ENCODE measurements around the gene LPAR2.

DNA sequence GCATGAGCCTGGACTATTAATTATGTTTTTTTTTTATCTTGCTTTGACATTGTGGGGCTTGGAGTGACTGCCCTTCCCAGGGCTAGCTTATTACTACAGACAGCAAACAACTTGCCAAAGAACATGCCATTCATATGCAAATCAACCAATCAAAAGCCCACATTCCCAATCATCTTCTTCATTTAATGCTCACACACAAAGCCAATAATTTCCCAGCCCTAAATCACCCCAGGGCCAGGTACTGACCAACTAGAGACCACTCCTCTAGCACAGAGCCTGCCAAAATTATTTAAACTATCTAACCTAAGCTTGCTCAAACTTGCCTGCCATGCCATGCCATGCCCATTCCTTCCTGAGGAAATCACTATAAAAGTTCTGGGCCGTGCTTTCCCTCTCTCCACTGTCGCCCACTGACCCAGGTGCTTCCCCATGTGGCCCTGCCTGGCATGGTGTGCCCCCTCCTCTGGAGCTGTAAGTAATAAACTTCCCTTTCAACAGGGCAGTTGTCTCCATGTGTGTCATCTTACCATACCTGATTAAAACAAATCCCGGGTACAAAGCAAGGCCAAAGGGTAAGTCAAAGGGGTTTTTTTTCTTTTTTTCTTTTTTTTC lies 25.2 kb downstream of the LPAR2 start:
- TF ChIP-seq, protein P1, sequence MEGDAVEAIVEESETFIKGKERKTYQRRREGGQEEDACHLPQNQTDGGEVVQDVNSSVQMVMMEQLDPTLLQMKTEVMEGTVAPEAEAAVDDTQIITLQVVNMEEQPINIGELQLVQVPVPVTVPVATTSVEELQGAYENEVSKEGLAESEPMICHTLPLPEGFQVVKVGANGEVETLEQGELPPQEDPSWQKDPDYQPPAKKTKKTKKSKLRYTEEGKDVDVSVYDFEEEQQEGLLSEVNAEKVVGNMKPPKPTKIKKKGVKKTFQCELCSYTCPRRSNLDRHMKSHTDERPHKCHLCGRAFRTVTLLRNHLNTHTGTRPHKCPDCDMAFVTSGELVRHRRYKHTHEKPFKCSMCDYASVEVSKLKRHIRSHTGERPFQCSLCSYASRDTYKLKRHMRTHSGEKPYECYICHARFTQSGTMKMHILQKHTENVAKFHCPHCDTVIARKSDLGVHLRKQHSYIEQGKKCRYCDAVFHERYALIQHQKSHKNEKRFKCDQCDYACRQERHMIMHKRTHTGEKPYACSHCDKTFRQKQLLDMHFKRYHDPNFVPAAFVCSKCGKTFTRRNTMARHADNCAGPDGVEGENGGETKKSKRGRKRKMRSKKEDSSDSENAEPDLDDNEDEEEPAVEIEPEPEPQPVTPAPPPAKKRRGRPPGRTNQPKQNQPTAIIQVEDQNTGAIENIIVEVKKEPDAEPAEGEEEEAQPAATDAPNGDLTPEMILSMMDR (IDR thresholded peaks at IDR 0.05) = no peak
- no peak for TF ChIP-seq POLR2A (IDR thresholded peaks at IDR 0.05)
- no peak for TF ChIP-seq EP300 (IDR thresholded peaks at IDR 0.05)

Data from gastroesophageal sphincter (tissue), 3 donors.